K562 (cell line): ENCODE data around the gene SCN5A. TPM values are rescaled to one million over a fixed set of nuclear protein-coding genes. Genes with fewer than 3 reads are reported as not detected.

Experiments
- ATAC-seq: fragments of 200-7000 bp; cut with Tn5 transposase; 3 replicates; pipeline ENCODE4 v1.9.1; 2020; ENCODE audit warnings: moderate library complexity
- BruUV-seq: library from RNA; stranded (reverse); fragments of 400-500 nt; replicated peaks from 2 replicates; lab custom pipeline; 2021; lab: Mats Ljungman, UMichigan
- CTCF ChIA-PET: fragments of 300-600 bp; formaldehyde crosslinking; extraction: SDS; loops from one replicate; lab custom pipeline; 2021; ENCODE audit warnings: low intra/inter-chr PET ratio; lab: Yijun Ruan, JAX
- POLR2A ChIA-PET: fragments of 300-600, 350-650 bp; sonication (Branson Sonifier 250); formaldehyde crosslinking; extraction: SDS; loops from one replicate; lab custom pipeline; 2021; ENCODE audit warnings: antibody characterized with exemption, inconsistent platforms; lab: Yijun Ruan, JAX
- DNase-seq, 4 experiments: peaks; one replicate each; pipeline versions ENCODE4 v3.0.0 to v3.0.0-alpha.2; 2011 to 2018; ENCODE audit warnings: low spot score in 3 of 4, mixed read lengths in 3 of 4; ENCODE audit errors: extremely low read depth in 1 of 4
- FAIRE-seq: peaks from 2 replicates; lab custom pipeline; 2011; peaks lifted over from hg19 to GRCh38; lab: Jason Lieb, UNC
- H2AFZ ChIP-seq: 2 replicates; pipeline ENCODE4 v1.6.0; 2011; ENCODE audit warnings: low read depth, low read length, control low read depth, inconsistent platforms
- H3K27ac ChIP-seq: fragments of 200-600 bp; 3 replicates; pipeline ENCODE4 v1.8.0; 2011; ENCODE audit warnings: low read depth, mild to moderate bottlenecking, control low read depth, inconsistent platforms, low read length, moderate library complexity, mixed read lengths; ENCODE audit errors: extremely low read depth
- H3K27me3 ChIP-seq, 2 experiments: fragments of 300-600 bp in 1 of 2; 2 replicates in 1 of 2; 3 replicates in 1 of 2; pipeline versions ENCODE4 v1.6.0 to v1.8.0; 2011; ENCODE audit warnings: inconsistent platforms in 2 of 2, low read length in 2 of 2, mild to moderate bottlenecking in 1 of 2, mixed read lengths in 1 of 2, moderate library complexity in 1 of 2; ENCODE audit not compliant: control insufficient read depth in 2 of 2, insufficient read depth in 2 of 2
- H3K36me3 ChIP-seq: fragments of 300-600 bp; 3 replicates; pipeline ENCODE4 v1.8.0; 2011; ENCODE audit warnings: mild to moderate bottlenecking, low read length, inconsistent platforms; ENCODE audit not compliant: control insufficient read depth, insufficient read depth
- H3K4me1 ChIP-seq, 2 experiments: fragments of 200-600 bp in 1 of 2; replicated peaks in 1 of 2; 2 replicates in 1 of 2; 3 replicates in 1 of 2; pipeline versions ENCODE4 v1.5.1 to v1.8.0; 2011; ENCODE audit warnings: inconsistent platforms in 2 of 2, low read length in 2 of 2, mild to moderate bottlenecking in 1 of 2, mixed read lengths in 1 of 2, moderate library complexity in 1 of 2; ENCODE audit not compliant: control insufficient read depth in 2 of 2, insufficient read depth in 2 of 2
- H3K4me2 ChIP-seq: 2 replicates; pipeline ENCODE4 v1.6.1; 2011; ENCODE audit warnings: low read length, control low read depth, inconsistent platforms, mixed read lengths; ENCODE audit not compliant: insufficient read depth
- H3K4me3 ChIP-seq: fragments of 200-600 bp; sonication (generic), shearing (Covaris generic); 2 replicates; pipeline ENCODE4 v1.5.1; 2016; ENCODE audit warnings: control low read depth, inconsistent platforms
- H3K79me2 ChIP-seq: fragments of 200-600 bp; 3 replicates; pipeline ENCODE4 v1.8.0; 2011; ENCODE audit warnings: low read length, inconsistent platforms; ENCODE audit not compliant: control insufficient read depth, insufficient read depth
- H3K9ac ChIP-seq, 2 experiments: 2 replicates each; pipeline versions ENCODE4 v1.6.0 to v1.6.1; 2011; ENCODE audit warnings: low read depth in 2 of 2, low read length in 2 of 2, control low read depth in 1 of 2, inconsistent platforms in 1 of 2, mild to moderate bottlenecking in 1 of 2, mixed read lengths in 1 of 2; ENCODE audit not compliant: insufficient read depth in 1 of 2
- H3K9me1 ChIP-seq: one replicate; pipeline ENCODE4 v1.6.0; 2011; ENCODE audit warnings: inconsistent platforms, mild to moderate bottlenecking, low read length, moderate library complexity; ENCODE audit not compliant: control insufficient read depth, insufficient read depth
- H3K9me3 ChIP-seq: replicated peaks from 2 replicates; pipeline ENCODE4 v1.5.1; 2011; ENCODE audit warnings: low read depth, low read length, inconsistent platforms; ENCODE audit not compliant: control insufficient read depth, insufficient read depth
- H4K20me1 ChIP-seq: replicated peaks from 2 replicates; pipeline ENCODE4 v1.6.1; 2011; ENCODE audit warnings: low read length, inconsistent platforms, mixed read lengths; ENCODE audit not compliant: control insufficient read depth, insufficient read depth
- EP400 ChIP-seq: fragments of 450-650 bp; IDR thresholded peaks from 2 replicates; pipeline ENCODE4 v1.6.1; 2017; ENCODE audit warnings: antibody characterized with exemption, mild to moderate bottlenecking, moderate library complexity
- GATAD2A ChIP-seq: fragments of 450-650 bp; IDR thresholded peaks from 2 replicates; pipeline ENCODE4 v1.6.1; 2017
- HNRNPLL ChIP-seq: fragments of 200-400 bp; formaldehyde crosslinking; IDR thresholded peaks from 2 replicates; pipeline ENCODE4 v1.6.1; 2017; ENCODE audit warnings: low read length, low read depth, mild to moderate bottlenecking; ENCODE audit not compliant: poor library complexity, severe bottlenecking
- LEF1 ChIP-seq: fragments of 450-650 bp; IDR thresholded peaks from 2 replicates; pipeline ENCODE4 v1.6.1; 2016; ENCODE audit warnings: mild to moderate bottlenecking
- RBM25 ChIP-seq: fragments of 200-400 bp; formaldehyde crosslinking; IDR thresholded peaks from 2 replicates; pipeline ENCODE4 v1.6.1; 2018; ENCODE audit warnings: low read length, low read depth, moderate library complexity; ENCODE audit not compliant: severe bottlenecking
- RNF2 ChIP-seq: sonication (generic); IDR thresholded peaks from 2 replicates; pipeline ENCODE4 v1.6.1; 2016
- ZNF431 ChIP-seq: sonication (generic); formaldehyde crosslinking; IDR thresholded peaks from 2 replicates; pipeline ENCODE4 v1.8.0; 2022; ENCODE audit warnings: mild to moderate bottlenecking, missing genetic modification reagents
- ZNF766 ChIP-seq: fragments of 200-800 bp; sonication (Bioruptor generic); conservative IDR thresholded peaks from 2 replicates; pipeline ENCODE4 v1.6.1; 2016; ENCODE audit warnings: missing genetic modification characterization, missing compliant biosample characterization
- WGBS: fragments of 100-300 bp; shearing (Covaris generic); methylation state at CpG from one replicate; pipeline ENCODE4 v1.1.6; 2016; ENCODE audit warnings: low coverage, mixed read lengths; ENCODE audit not compliant: insufficient coverage; ENCODE audit errors: missing lambda C conversion rate; 5-methylcytosine and 5-hydroxymethylcytosine counted together
- in situ Hi-C: fragments of 300-500 bp; cut with MboI; formaldehyde crosslinking; loops from 4 replicates; pipeline ENCODE4 v1.15.0; 2018; ENCODE audit warnings: inconsistent platforms, mixed read lengths
- intact Hi-C: fragments of 100-400 bp; cut with micrococcal nuclease; formaldehyde crosslinking; loops from 2 replicates; pipeline ENCODE4 v1.14.2; 2022
- polyA plus RNA-seq, 8 experiments: library from polyadenylated mRNA; depleted of rRNA in 4 of 8; stranded (reverse) in 5 of 8; unstranded in 3 of 8; fragments of >200 nt; fragmentation: Nextera tagmentation in 2 of 8; fragmentation: Illumina TruSeq in 1 of 8; extraction: Ambion mirVana in 2 of 8; extraction: Trizol in 1 of 8; gene quantifications; 2 replicates each; pipeline versions ENCODE4 v1.2.1 to v1.2.3, GENCODE V29; 2011 to 2014; ENCODE audit warnings: inconsistent platforms in 1 of 8, missing spikeins in 1 of 8
- total RNA-seq, 7 experiments: library from RNA; depleted of rRNA in 6 of 7; stranded (reverse); fragments of >200 nt in 6 of 7; fragmentation: Illumina TruSeq in 2 of 7; extraction: Trizol in 2 of 7; gene quantifications; 2 replicates each; pipeline versions ENCODE4 v1.2.1 to v1.2.3, GENCODE V29; 2011 to 2021; ENCODE audit warnings: low replicate concordance in 1 of 7

SCN5A gene
- total and polyA plus RNA-seq, 9 of the 15 experiments (the other 6 are each of a cell fraction or from before 2014, with no cell fraction given), result 0.07 to 1.4 (median 0.21) TPM; not detected in 2

DNA sequence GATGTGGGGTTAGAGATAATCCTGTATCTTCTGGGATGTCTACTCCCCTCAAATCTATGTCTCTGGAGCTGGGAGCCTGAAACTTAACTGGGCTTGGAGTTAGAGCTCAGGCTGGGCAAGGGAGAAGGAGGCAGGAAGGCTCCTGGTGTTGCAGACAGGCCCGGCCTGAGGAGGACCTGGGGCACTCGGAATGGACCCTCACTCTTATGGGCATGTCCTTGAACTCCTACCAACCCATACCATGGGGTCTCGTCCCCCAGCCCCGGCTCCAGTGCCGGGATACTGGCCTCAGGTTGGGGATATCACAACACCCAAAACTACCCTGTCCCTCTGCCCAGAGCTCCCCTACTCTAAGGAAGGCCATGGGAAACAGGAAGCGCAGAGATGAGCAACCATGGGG is 45.2 kb downstream of the SCN5A start:
- H3K9me1 ChIP-seq, result peaks cover 4% of the 10 kb centered on the region
- in situ Hi-C loops, result no loop called here
- H3K4me1 ChIP-seq, result no peaks in the 10 kb centered on the region
- no peaks in the 10 kb centered on the region for H3K36me3 ChIP-seq
- no peaks in the 10 kb centered on the region for H3K79me2 ChIP-seq
- DNase-seq (no peak), ATAC-seq (no peak), FAIRE-seq (no peak)
- POLR2A ChIA-PET, result interaction anchor here (1.5 kb wide), 1 partner anchor 8 kb away, joined by 7 read pairs; no protein-coding TSS in a partner anchor
- no peak overlapping the region for H3K9ac ChIP-seq
- intact Hi-C loops, result no loop called here
- no TSS peak for BruUV-seq
- H3K27me3 ChIP-seq, result peaks cover 4 to 68% of the 10 kb centered on the region in 2 experiments; a peak in 4 of 5 replicates
- H3K27ac ChIP-seq, result no peak overlapping the region
- 0% methylated on average over 6 of the region's 6 CpGs for WGBS
- no peak overlapping the region for H2AFZ ChIP-seq
- no peaks in the 10 kb centered on the region; the same call in 1 of the 2 replicates for H4K20me1 ChIP-seq
- CTCF ChIA-PET, result interaction anchor here (1.4 kb wide), 1 partner anchor 84 kb away, joined by 4 read pairs; no protein-coding TSS in a partner anchor
- TF ChIP-seq ZNF766 (CRISPR knock-in tag) (no peak), RNF2 (no peak), EP400 (no peak), RBM25 (no peak), GATAD2A (no peak), LEF1 (no peak), ZNF431 (CRISPR knock-in tag) (no peak), HNRNPLL (no peak)
- no peak overlapping the region for H3K4me2 ChIP-seq
- no peak overlapping the region for H3K4me3 ChIP-seq
- no peaks in the 10 kb centered on the region for H3K9me3 ChIP-seq
